ENCODE results near the gene MYL10.
"Not testable (repeated sequence)": the region's sequence is repeated elsewhere in the genome, so short reads cannot be mapped to it uniquely, and the experiment has no call there.

The MYL10 gene

GRCh38 chr7:101651112-101651511 is 22.0 kb upstream of the MYL10 start:
- no peak for DNase-seq

- DNase-seq = no peak
These were observed 21.5 kb upstream of the MYL10 start for GRCh38 chr7:101650579-101651081.

GRCh38 chr7:101647876-101648275 is 18.8 kb upstream of the MYL10 start:
- not testable (repeated sequence) for DNase-seq

- DNase-seq = no peak
These were observed 16.9 kb upstream of the MYL10 start for GRCh38 chr7:101645951-101646350.

DNA sequence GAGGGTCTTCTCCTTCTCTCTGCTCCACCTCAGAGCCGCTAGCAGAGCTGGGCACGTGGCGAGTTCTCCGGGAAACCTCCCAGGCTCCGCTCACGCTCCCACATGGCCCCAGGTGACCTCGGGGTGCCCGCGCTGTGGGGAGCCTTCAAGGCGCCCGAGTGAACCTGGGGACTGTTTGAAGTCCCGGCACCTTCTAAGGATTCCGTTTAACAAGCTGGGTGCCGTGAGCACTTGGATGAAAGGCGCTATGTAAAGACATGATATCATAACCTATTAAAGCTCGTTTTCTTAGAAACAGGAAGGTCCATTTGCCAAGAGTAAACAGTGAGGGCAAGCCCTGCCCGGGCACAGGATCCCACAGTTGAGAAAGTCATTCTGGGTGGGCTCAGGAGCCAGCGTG is 15.8 kb upstream of the MYL10 start:
- DNase-seq = no peak

DNA sequence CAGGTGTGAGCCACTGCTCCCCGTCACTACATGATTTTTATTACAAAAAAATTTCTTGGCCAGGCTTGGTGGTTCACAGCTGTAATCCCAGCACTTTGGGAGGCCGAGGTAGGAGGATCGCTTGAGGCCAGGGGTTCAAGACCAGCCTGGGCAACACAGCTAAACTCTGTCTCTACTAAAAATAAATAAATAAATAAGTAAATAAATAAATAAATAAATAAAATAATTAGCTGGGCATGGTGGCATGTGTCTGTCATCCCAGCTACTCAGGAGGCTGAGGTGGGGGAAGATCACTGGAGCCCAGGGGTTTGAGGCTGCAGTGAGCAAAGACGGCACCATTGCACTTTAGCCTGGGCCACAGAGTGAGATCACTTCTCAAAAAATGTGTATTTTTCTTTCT is 10.0 kb upstream of the MYL10 start:
- DNase-seq = not testable (repeated sequence)

DNA sequence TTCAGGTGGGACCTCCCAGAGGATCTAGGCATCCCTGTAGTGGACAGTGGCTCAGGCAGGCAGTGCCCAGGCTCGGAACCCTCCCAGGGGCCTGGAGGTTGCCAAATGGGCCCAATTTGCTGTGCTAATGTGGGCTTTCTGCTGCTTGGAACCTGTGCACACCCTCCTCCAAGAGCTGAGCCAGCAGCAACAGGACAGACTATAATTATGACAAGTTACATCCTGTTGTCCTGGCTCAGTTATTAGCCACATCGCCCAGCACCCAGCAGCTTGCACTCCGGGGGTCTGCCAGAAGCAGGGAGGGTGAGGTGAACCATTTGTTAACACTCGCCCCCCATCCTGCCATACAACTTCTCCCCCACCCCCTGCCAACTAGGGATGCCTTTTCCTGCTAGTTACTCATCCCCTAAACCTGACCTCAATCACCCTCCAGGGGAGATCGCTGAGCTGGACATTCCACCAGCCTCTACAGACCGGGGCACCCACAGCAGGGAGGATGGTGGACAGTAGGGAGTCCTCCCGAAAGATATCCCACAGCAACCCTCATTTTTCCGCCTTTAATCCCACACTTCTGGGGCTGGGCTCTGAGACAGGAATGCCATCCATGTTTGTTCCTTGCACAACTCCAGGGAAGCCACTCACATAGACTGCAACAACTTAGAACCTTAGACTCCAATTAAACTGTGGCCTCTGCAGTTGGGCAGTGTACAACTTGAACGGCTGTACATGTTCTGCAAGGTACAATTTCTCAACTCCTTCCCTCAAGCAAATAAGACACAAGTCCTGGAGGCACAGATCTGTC is 7.9 kb upstream of the MYL10 start:
- DNase-seq = no peak

DNA sequence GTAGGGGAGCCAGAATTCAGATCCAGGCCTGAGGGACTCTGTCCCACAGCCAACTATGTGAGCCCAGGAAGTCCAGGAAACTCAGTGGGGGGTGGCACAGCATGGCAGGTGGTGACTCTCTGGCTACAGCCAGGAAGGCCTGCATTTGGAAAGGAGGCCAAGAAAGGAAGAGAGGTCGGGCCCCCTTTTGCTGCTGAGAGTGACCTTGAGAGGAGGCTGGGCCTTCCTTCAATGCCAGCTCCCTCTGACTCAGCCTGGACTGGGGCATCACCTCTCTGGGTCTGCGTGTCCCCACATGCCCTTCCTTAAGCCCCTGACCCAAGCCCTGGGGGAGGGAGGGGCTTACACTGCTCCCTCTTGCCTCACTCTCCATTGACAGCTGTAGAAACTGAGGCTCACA is 6.4 kb upstream of the MYL10 start:
- no peak for DNase-seq

- no peak for DNase-seq
These were observed 5.2 kb upstream of the MYL10 start for GRCh38 chr7:101634196-101634717.

- DNase-seq = no peak
These were observed 4.4 kb upstream of the MYL10 start for GRCh38 chr7:101633511-101633910.

DNA sequence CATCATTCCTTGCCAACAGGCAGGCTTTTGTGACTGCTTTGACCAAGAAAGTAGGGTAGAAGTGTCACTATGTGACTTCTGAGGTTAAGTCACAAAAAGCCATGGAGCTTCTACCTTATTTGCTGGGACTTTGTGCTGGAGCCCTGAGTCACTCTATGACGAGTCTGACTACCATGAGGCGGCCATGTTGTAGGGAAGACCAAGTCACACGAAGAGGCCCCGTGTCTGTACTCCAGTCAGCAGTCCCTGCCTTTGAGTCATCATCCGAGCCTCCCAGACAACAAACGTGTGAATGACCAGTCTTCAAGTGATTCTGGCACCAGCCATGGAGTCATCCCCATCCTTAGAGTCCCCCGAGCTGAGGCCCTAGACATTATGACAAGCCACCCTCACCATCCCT is 3.5 kb upstream of the MYL10 start:
- no peak for DNase-seq

- no peak for DNase-seq
These were observed 2.2 kb upstream of the MYL10 start for GRCh38 chr7:101631224-101631714.

DNA sequence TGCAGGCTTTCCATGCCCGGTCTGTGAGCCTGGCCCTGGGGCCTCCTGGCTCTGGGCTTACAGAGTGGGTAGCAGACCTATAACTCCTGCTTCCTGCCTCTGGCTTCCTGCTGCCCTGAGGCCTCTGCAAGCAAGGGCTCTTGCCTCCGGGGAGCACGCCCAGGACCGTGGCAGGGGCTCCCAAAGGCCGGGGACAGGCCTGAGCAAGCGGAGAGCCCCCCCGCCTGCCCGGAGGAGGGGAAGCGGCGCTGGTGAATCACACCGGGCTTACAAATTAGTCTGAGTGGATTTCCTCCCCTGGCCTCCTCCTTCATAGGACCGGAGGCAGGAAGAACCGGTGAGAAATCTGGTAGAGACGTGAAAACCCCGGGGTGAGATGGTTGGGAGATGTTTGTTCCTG is 1.5 kb upstream of the MYL10 start:
- DNase-seq = no peak

- no peak for DNase-seq
These were observed 574 bp downstream of the MYL10 start for GRCh38 chr7:101628522-101628921.

DNA sequence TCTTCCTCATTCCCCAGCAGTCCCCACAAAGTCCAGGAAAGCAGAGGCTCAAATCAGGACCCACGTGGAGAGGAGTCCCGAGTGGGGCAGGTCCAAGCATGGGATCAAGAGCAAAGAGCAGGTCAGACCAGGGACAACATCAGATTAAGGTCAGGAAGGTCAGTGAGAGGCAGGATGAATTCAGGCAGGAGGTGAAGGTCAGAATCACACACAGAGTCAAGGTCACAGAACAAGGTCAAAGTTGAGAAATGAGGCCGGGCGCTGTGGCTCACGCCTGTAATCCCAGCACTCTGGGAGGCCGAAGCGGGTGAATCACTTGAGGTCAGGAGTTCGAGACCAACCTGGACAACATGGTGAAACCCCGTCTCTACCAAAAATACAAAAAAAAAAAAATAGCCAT is 2.3 kb downstream of the MYL10 start:
- DNase-seq = no peak

- no peak for DNase-seq
These were observed 2.9 kb downstream of the MYL10 start for GRCh38 chr7:101626069-101626671.

- peak in 1 of 56 donors; percentile 41 for DNase-seq
These were observed 3.9 kb downstream of the MYL10 start for GRCh38 chr7:101625031-101625791.

- no peak for DNase-seq
These were observed 4.7 kb downstream of the MYL10 start for GRCh38 chr7:101624246-101625001.

- DNase-seq = no peak
These were observed 6.4 kb downstream of the MYL10 start for GRCh38 chr7:101622609-101623173.

DNA sequence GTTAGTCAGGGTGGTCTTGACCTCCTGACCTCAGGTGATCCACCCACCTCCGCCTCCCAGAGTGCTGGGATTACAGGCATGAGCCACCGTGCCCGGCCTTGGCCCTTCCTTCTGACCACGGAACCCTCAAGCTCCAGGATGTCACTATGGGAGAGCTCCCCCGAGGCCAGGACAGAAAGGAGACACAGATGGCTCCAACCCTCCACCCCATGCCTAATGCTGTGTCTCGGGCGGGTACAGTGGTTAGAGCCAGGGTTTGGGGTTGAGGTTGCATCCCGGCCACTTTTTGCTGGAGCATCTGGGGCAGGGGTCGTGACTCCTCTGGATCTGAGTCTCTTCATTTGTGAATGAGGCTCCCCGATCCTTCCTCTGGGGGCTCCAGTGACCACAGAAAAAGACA is 8.1 kb downstream of the MYL10 start:
- no peak for DNase-seq

GRCh38 chr7:101620395-101620794 is 8.7 kb downstream of the MYL10 start:
- no peak for DNase-seq
